Non-pigmented ciliary epithelial cell (primary cell): ENCODE data around the gene GRK3.

Source experiments
- DNase-seq: peaks from one replicate; pipeline ENCODE4 v3.0.0-alpha.2; 2010; ENCODE audit warnings: low read depth

Gene GRK3

DNA sequence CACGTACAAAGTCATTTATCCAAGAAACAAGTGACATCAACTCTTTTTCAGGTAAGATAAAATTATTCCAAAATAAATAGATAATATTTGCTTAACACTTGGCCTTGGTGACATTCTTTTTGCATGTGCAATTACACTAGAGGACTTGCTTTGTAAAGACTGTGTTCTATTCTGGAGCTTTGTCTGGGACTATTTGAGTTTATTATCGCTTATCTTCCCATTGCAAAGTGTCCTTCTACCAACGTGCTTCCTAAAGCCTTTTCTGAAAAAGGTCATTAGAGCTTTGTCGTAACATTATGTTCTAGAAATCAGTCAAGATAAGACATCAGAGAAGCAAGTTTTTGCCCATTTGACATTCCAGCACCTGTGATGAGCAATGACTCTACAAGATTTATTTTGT is 99.2 kb downstream of the GRK3 start:
- DNase-seq, result no peak

- no peak for DNase-seq
Observed at GRCh38 chr22:25666308-25666707, 101.8 kb downstream of the GRK3 start.

- no peak for DNase-seq
Observed at GRCh38 chr22:25668437-25668836, 104.0 kb downstream of the GRK3 start.

DNA sequence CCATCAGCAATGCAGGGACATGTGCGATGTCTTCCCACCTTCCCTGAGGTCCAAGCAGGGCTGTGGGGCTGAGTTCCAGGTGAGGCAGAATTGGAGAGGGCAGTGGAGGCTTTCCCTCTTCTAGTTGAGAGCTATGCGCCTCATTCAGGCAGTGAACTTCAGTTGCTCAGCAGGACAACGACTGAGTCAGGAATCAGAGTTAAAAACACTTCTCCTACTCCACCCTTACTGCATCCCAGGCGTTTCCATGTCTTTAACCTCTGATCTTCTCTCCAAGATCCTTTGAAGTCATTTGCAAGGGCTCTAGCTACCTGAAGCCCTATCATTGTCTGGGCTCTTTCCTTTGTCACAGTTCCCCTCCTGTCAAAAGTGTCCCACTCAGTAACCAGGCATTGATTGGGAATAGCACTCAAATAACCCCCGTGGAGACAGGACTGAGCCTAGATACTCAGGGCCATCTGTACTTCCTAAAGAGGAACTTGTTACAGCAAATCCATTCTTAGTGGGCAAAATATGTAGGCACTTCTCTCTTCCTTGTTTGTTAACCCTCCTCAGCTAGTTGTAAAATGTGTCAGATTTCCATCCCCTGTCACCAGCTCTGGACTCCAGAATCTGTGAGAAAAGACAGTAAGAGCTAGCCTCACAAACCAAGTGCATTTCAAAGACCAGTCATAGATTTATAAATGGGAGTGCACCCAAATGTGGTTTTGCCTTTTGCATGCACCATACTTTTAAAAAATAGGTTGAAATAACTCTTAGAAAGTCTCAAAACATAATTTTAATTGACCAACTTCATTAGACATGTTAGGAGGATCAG is 105.0 kb downstream of the GRK3 start:
- no peak for DNase-seq

GRCh38 chr22:25670070-25670461 is 105.6 kb downstream of the GRK3 start:
- DNase-seq, result no peak

DNA sequence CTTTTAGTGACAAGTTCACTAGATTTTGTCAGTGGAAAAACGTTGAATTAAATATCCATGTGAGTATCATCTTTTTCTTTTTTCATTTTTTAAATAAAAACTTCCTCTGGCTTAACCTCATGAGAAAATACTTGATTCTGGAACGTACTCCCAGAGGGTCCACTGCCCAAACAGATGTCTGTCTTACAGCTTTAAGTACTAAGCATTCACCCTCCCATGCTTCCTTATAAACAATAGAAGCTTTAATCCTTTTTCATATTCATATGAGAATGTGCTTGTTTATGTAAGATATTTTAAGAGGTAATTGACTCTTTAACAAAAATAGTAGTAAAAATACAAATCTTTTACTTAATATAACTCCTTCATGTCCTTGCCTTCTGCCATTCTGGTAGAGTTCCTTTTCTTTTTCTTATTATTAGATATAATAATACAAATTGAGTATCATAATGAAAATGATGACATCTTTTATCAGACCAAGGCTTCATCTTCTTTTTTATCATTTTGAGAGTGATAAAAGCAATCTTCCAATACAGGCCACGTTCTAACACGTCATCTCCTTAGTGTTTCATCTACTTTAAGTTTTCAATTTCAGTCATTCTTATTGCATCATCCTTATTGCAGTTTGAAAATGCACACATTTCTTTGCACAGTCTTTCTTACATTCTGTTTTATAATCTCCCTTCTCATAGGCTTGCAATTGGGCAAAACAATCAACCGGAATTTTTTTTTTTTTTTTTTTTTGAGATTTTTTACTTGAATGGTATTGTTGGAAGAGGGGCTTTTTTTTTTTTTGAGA is 108.0 kb downstream of the GRK3 start:
- DNase-seq, result no peak

- no peak for DNase-seq
Observed at GRCh38 chr22:25673713-25674112, 109.2 kb downstream of the GRK3 start.

- no peak for DNase-seq
Observed at GRCh38 chr22:25677631-25678030, 113.2 kb downstream of the GRK3 start.

DNA sequence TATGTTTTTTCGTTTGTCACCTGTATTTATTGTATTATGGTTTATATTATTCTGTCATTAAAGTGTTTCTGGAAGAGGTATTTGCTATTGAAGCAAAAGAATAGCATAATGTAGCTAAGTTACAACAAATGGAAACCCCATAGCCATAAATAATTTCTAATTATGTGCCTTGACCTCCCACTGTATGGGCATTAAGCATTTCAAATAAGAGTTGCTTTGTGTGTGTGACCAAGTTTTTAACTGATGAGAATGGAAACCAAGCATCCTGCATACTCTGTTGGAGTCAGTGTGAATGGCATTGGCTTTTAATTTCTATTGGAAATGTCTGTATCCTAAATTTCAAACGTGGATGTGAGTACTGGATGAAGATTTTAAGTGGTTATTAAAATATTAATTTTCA is 115.6 kb downstream of the GRK3 start:
- DNase-seq, result no peak

- DNase-seq, result no peak
Observed at GRCh38 chr22:25680956-25681355, 116.5 kb downstream of the GRK3 start.

DNA sequence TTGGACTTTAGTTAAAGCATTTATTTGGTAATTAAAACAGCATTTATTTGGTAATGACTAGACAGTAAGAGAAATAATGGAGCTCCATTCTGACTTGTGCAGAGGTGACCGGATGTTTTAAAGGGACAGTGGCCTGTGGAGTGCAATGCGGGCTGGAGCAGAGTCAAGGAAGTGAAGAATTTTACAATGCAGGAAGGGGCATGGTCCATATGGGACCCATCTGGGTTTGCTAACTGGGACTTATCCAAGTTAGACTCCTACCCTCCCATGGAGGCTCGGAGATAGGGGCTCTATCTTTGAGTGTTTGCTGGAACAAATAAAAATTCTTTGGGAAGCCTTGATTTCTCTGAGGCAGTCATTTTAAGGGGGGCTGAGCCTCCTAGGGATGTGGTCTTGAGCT is 117.6 kb downstream of the GRK3 start:
- no peak for DNase-seq

- DNase-seq, result no peak
Observed at GRCh38 chr22:25688627-25689026, 124.2 kb downstream of the GRK3 start.

DNA sequence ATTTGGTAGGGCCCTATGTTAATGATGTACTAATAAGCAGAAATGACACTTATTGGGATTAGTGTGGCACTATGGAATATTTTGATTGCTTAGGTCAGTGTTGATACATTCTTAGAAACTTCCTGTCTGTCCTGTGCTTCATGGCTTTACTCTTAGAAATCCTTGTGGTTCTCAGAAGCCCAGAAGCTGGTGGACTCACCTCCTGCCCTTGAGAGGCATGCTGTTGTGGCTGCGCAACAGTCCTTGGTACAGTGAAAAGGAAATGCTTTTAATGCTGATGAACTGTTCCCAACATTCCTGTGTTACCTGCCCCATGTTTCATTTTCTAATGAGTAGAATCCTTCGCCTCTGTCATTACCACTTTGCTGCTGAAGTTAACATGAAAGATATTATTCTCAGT is 125.2 kb downstream of the GRK3 start:
- DNase-seq, result no peak

GRCh38 chr22:25690798-25691197 is 126.3 kb downstream of the GRK3 start:
- no peak for DNase-seq

DNA sequence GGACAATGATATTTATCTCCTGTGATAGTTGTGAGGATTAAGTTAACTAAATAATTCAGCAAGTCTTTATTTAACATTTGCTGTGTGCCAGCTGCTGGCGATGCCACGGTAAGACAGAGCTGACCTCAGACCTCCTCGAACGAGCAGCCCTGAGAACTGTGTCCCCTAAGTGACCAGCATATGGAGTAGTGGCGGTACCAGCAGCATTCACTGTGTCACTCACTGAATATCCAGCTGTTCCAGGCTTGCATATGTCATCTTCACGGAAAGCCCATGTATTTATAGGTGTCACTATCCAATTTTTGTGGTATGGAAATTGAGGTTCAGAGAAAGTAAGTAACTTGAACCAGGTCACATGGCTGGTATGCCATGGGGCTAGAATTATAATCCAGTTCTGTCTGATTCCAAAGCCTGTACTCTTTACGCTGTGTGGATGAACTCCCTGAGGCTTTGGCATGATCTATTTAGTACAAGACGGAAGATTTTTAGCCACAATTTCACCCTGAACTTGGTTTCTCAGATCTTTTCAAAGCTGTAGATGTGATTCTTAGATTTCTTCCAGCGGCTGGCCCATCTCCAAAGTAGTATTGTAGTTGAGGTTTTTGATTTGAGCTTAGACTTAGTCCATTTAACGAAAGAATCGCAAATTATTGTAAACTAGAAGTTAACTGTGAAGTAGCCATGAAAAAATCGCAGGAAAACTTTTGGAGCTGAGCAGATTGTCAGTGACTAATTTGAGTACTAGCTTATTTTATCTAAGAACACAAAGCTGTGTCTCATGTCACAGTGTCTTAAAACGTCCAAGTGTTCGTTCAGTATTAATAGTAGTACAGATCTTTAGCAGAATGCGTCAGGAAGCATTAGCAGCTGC is 128.2 kb downstream of the GRK3 start:
- DNase-seq, result no peak

DNA sequence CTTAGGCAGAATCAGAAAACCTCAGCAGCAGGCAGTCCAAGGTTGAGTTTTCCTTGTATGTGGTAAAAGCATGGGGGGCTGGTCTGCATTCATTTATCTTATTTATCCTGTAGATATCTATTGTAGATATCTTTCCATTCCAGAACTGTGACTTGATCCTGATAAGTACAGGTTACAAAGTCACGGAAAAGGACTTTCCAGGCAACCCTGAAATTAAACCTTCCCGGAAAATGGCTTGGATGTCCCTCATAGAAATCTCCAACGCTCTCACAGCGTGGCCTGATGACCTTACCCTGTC is 128.7 kb downstream of the GRK3 start:
- DNase-seq, result no peak

- DNase-seq, result no peak
Observed at GRCh38 chr22:25694196-25694907, 129.9 kb downstream of the GRK3 start.

DNA sequence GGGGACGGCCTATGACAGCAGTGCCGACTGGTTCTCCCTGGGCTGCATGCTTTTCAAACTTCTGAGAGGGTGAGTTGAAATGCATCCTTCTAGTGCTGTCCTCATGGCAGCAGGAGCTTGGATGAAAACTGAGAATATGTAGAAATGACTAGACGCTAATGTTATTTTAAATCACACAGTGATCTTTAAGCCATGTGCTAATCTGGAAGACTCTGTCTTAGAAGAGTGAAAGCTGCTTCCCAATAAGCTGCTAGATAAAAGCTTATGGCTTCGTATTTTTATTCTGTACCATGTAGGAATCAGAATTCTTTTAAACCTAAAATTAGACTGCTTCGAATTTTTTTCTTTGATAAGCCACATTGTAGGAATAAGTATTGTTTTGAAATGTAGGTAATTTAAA is 130.7 kb downstream of the GRK3 start:
- no peak for DNase-seq

GRCh38 chr22:25696763-25697162 is 132.3 kb downstream of the GRK3 start:
- no peak for DNase-seq

- DNase-seq, result no peak
Observed at GRCh38 chr22:25697181-25697664, 132.7 kb downstream of the GRK3 start.

DNA sequence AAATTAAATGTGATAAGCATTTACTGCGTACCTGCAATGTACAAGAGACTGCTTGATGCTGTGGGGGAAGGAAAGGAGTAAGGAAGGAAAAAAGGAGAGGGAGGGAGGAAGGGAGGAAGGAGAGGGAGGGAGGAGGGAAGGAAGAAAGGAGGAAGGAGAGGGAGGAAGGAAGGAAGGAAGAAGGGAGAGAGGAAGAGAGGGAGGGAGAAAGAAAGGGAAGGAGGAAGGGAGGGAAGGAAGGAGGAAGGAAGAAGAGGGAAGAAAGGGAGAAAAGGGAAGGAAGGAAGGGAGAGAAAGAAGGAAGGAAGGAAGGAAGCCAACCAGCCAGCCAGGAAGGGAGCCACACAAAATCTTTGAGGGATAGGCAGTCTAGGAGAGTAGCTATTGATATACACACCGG is 133.5 kb downstream of the GRK3 start:
- no peak for DNase-seq

GRCh38 chr22:25698461-25698860 is 134.0 kb downstream of the GRK3 start:
- no peak for DNase-seq
